Gastroesophageal sphincter (tissue), 4 donors: ENCODE measurements around the gene VWA8. TPM values are rescaled to one million over a fixed set of nuclear protein-coding genes. Genes with fewer than 3 reads are reported as not detected.

Source experiments
- ATAC-seq: fragments of 150-250 bp; one replicate; pipeline ENCODE4 v1.9.1; 2016; ENCODE audit warnings: mild to moderate bottlenecking, moderate library complexity
- H3K27ac ChIP-seq, 4 donors: fragments of 200-600 bp; sonication (generic) in 3 of 4; 1 replicate in 3 of 4; 2 replicates in 1 of 4; pipeline ENCODE4 v1.5.1; 2016 to 2019
- H3K27me3 ChIP-seq: fragments of 200-600 bp; sonication (generic); one replicate; pipeline ENCODE4 v1.5.1; 2019
- H3K36me3 ChIP-seq, 2 donors: fragments of 200-600 bp; sonication (generic); one replicate each; pipeline ENCODE4 v1.5.1; 2019; ENCODE audit warnings: control low read depth in 1 of 2
- H3K4me1 ChIP-seq, 3 donors: fragments of 200-600 bp; sonication (generic); 1 replicate in 2 of 3; 2 replicates in 1 of 3; pipeline ENCODE4 v1.5.1; 2016 to 2019; ENCODE audit warnings: control low read depth in 2 of 3
- H3K4me3 ChIP-seq, 2 donors: fragments of 200-600 bp; sonication (generic); one replicate each; pipeline ENCODE4 v1.5.1; 2019; ENCODE audit warnings: mild to moderate bottlenecking in 1 of 2, moderate library complexity in 1 of 2
- H3K9me3 ChIP-seq, 3 donors: fragments of 200-600 bp; sonication (generic); one replicate each; pipeline ENCODE4 v1.5.1; 2017 to 2019; ENCODE audit warnings: control low read depth in 2 of 3
- CTCF ChIP-seq, 4 experiments: fragments of 200-600 bp in 2 of 4; fragments of 450-650 bp in 2 of 4; sonication (generic) in 1 of 4; IDR thresholded peaks; one replicate each; pipeline ENCODE4 v1.5.1; 2017 to 2019; ENCODE audit warnings: antibody characterized with exemption in 4 of 4, mild to moderate bottlenecking in 2 of 4, moderate library complexity in 2 of 4
- EP300 ChIP-seq: sonication (generic); formaldehyde crosslinking; IDR thresholded peaks from one replicate; pipeline ENCODE4 v1.6.1; 2017; ENCODE audit warnings: antibody characterized with exemption, mild to moderate bottlenecking
- POLR2A ChIP-seq, 2 donors: fragments of 450-650 bp; IDR thresholded peaks; one replicate each; pipeline ENCODE4 v1.6.1; 2017; ENCODE audit warnings: antibody characterized with exemption in 2 of 2, mild to moderate bottlenecking in 2 of 2, moderate library complexity in 1 of 2
- POLR2AphosphoS5 ChIP-seq: sonication (generic); formaldehyde crosslinking; IDR thresholded peaks from one replicate; pipeline ENCODE4 v1.6.1; 2017; ENCODE audit warnings: antibody characterized with exemption
- WGBS, 2 donors: methylation state at CpG; one replicate each; pipeline ENCODE4 v1.1.5; 2018; ENCODE audit warnings: low coverage in 1 of 2; 5-methylcytosine and 5-hydroxymethylcytosine counted together
- total RNA-seq, 4 donors: library from RNA; depleted of rRNA; stranded (reverse); fragments of >200 nt; gene quantifications; one replicate each; pipeline ENCODE4 v1.1.0, GENCODE V29; 2016

VWA8 gene
- total RNA-seq, 4 donors from 2014 or later: 20.3 to 34.7 (median 23.9) TPM

DNA sequence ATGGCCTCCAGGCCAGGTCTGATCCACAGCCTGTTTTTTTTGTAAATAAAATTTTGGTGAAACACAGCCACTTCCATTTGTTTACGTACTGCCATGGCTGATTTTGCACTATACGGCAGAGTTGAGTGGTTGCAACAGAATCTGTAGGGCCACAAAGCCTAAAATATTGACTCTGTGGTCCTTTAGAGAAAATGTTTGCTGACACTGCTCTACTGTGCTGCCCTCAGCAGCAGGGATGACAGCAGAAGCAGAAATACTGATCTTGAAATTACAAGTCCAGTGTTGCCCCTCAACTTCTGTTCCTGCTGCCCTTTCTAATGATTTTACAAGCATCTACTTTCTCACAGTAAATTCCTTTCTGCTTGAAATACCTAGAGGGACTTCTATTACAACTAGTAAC, 258.4 kb downstream of the VWA8 start:
- WGBS, 2 donors: 85 to 89% methylated on average over 2 of the region's 2 CpGs
- ATAC-seq: no peak
- H3K27ac ChIP-seq: no peak overlapping the region
- no peak overlapping the region for H3K4me3 ChIP-seq
- no peaks in the 10 kb centered on the region for H3K27me3 ChIP-seq
- TF ChIP-seq CTCF (IDR thresholded peaks at IDR 0.05) (no peak), EP300 (no peak), POLR2A (IDR thresholded peaks at IDR 0.05) (no peak), POLR2AphosphoS5 (no peak)
- peaks cover 12 to 50% (median 16%) of the 10 kb centered on the region in 3 donors for H3K4me1 ChIP-seq
- H3K36me3 ChIP-seq: peaks cover 0 to 10% of the 10 kb centered on the region in 2 donors
- no peaks in the 10 kb centered on the region for H3K9me3 ChIP-seq

GRCh38 chr13:41701676-41702075, 259.2 kb downstream of the VWA8 start:
- ATAC-seq: no peak
- WGBS, 2 donors: 84 to 86% methylated on average over 3 of the region's 3 CpGs
- Histone ChIP-seq H3K36me3 (peaks cover 0 to 10% of the 10 kb centered on the region in 2 donors), H3K27me3 (no peaks in the 10 kb centered on the region), H3K4me1 (peaks cover 12 to 45% (median 12%) of the 10 kb centered on the region in 3 donors), H3K4me3 (no peak overlapping the region), H3K9me3 (no peaks in the 10 kb centered on the region), H3K27ac (peak overlapping the region in 1 of 4 donors; percentile 20)
- TF ChIP-seq POLR2AphosphoS5: no peak
- TF ChIP-seq CTCF (IDR thresholded peaks at IDR 0.05): no peak
- TF ChIP-seq POLR2A (IDR thresholded peaks at IDR 0.05): no peak
- no peak for TF ChIP-seq EP300

- Histone ChIP-seq H3K4me3 (no peak overlapping the region), H3K27ac (peak overlapping the region in 3 of 4 donors; percentile 20 to 33 (median 28)), H3K9me3 (no peaks in the 10 kb centered on the region), H3K4me1 (peaks cover 5 to 45% (median 9%) of the 10 kb centered on the region in 3 donors), H3K36me3 (peaks cover 0 to 10% of the 10 kb centered on the region in 2 donors), H3K27me3 (no peaks in the 10 kb centered on the region)
- ATAC-seq: no peak
- TF ChIP-seq POLR2AphosphoS5: peak; percentile 22
- no peak for TF ChIP-seq EP300
Measured at GRCh38 chr13:41700790-41701310, 260.1 kb downstream of the VWA8 start.

GRCh38 chr13:41699759-41700158, 261.1 kb downstream of the VWA8 start:
- no peak for ATAC-seq
- H3K4me1 ChIP-seq: peaks cover 10 to 55% (median 18%) of the 10 kb centered on the region in 3 donors
- TF ChIP-seq CTCF (IDR thresholded peaks at IDR 0.05): no peak
- H3K27me3 ChIP-seq: no peaks in the 10 kb centered on the region
- no peak overlapping the region for H3K4me3 ChIP-seq
- WGBS, 2 donors: 90% methylated on average over 1 of the region's 1 CpG; no CpG with 5 or more reads in 1 of the 2 donors
- no peak overlapping the region for H3K27ac ChIP-seq
- peaks cover 0 to 10% of the 10 kb centered on the region in 2 donors for H3K36me3 ChIP-seq
- no peaks in the 10 kb centered on the region for H3K9me3 ChIP-seq

DNA sequence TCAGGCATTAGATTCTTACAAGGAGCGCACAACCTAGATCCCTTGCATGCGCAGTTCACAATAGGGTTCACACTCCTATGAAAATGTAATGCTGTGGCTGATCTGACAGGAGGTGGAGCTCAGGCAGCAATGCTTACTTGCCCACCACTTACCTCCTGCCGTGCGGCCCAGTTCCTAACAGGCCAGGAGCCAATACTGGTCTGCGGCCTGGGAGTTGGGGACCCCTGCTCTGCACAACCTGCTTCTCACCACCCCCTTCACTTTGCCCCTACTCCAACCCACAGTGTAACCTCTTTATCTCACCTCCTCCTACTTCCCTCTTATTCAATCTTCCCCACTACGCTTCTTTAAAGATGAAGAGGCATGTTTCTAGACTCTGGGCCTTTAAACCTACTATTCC, 263.3 kb downstream of the VWA8 start:
- no peaks in the 10 kb centered on the region for H3K9me3 ChIP-seq
- peaks cover 0 to 10% of the 10 kb centered on the region in 2 donors for H3K36me3 ChIP-seq
- no peaks in the 10 kb centered on the region for H3K27me3 ChIP-seq
- no peak overlapping the region for H3K4me3 ChIP-seq
- H3K27ac ChIP-seq: peak overlapping the region in 1 of 4 donors; percentile 79
- no peak for ATAC-seq
- TF ChIP-seq POLR2A (IDR thresholded peaks at IDR 0.05) (no peak), POLR2AphosphoS5 (no peak), EP300 (no peak), CTCF (IDR thresholded peaks at IDR 0.05) (no peak)
- 90 to 96% methylated on average over 3 to 6 of the region's 6 CpGs for WGBS, 2 donors
- peaks cover 13 to 67% (median 18%) of the 10 kb centered on the region in 3 donors for H3K4me1 ChIP-seq
